ENCODE measurements around the gene HECTD2.

DNA sequence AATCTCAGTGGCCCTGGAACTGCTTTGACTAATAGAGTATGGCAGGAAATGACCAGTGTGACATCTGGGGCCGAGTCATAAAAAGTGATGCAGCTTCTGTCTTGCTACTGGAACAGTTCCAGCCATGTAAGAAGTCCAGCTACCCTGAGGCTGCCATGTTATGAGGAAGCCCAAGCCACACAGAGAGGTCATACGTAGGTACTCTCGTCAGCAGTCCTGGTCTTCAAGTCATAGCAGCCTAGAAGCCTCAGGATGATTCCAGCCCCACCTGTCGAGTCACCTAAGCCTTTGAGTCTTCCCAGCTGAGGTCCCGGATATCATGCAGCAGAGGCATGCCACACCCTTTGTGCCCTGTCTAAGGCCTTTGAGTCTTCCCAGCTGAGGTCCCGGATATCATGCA is 130.6 kb downstream of the HECTD2 start:
- TF ChIP-seq CREB1 (CRISPR knock-in tag; IDR thresholded peaks at IDR 0.05) = no peak
- TF ChIP-seq ZNF232 (CRISPR knock-in tag; IDR thresholded peaks at IDR 0.05) = no peak
- TF ChIP-seq, protein P1, sequence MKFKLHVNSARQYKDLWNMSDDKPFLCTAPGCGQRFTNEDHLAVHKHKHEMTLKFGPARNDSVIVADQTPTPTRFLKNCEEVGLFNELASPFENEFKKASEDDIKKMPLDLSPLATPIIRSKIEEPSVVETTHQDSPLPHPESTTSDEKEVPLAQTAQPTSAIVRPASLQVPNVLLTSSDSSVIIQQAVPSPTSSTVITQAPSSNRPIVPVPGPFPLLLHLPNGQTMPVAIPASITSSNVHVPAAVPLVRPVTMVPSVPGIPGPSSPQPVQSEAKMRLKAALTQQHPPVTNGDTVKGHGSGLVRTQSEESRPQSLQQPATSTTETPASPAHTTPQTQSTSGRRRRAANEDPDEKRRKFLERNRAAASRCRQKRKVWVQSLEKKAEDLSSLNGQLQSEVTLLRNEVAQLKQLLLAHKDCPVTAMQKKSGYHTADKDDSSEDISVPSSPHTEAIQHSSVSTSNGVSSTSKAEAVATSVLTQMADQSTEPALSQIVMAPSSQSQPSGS (CRISPR knock-in tag; IDR thresholded peaks at IDR 0.05; ENCODE audit: borderline replicate concordance, low read depth) = no peak
- TF ChIP-seq, protein P2, sequence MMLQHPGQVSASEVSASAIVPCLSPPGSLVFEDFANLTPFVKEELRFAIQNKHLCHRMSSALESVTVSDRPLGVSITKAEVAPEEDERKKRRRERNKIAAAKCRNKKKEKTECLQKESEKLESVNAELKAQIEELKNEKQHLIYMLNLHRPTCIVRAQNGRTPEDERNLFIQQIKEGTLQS (CRISPR knock-in tag; conservative IDR thresholded peaks at IDR 0.05) = no peak
- TF ChIP-seq, protein P3, sequence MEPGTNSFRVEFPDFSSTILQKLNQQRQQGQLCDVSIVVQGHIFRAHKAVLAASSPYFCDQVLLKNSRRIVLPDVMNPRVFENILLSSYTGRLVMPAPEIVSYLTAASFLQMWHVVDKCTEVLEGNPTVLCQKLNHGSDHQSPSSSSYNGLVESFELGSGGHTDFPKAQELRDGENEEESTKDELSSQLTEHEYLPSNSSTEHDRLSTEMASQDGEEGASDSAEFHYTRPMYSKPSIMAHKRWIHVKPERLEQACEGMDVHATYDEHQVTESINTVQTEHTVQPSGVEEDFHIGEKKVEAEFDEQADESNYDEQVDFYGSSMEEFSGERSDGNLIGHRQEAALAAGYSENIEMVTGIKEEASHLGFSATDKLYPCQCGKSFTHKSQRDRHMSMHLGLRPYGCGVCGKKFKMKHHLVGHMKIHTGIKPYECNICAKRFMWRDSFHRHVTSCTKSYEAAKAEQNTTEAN (CRISPR knock-in tag; IDR thresholded peaks at IDR 0.05) = no peak
- TF ChIP-seq TCF7 (CRISPR knock-in tag; IDR thresholded peaks at IDR 0.05; ENCODE audit: low read depth) = no peak
- no peak for TF ChIP-seq RELA (CRISPR knock-in tag; IDR thresholded peaks at IDR 0.05; ENCODE audit: borderline replicate concordance)
